Upper lobe of left lung (tissue), 4 donors: ENCODE data around the gene PAQR5.

Experiments
- EP300 ChIP-seq, 4 donors: sonication (generic); formaldehyde crosslinking; IDR thresholded peaks; one replicate each; pipeline ENCODE4 v1.5.1; 2017; ENCODE audit warnings: antibody characterized with exemption in 4 of 4, control low read depth in 2 of 4
- POLR2A ChIP-seq, 4 donors: fragments of 450-650 bp; IDR thresholded peaks; one replicate each; pipeline ENCODE4 v1.5.1; 2016 to 2017; ENCODE audit warnings: antibody characterized with exemption in 4 of 4, mild to moderate bottlenecking in 2 of 4
- POLR2AphosphoS5 ChIP-seq, 2 donors: sonication (generic); formaldehyde crosslinking; IDR thresholded peaks; one replicate each; pipeline ENCODE4 v1.5.1; 2017; ENCODE audit warnings: antibody characterized with exemption in 2 of 2
- TF ChIP-seq, protein P1 (sequence below), 6 experiments: fragments of 450-650 bp in 4 of 6; fragments of 200-600 bp in 2 of 6; sonication (generic) in 2 of 6; IDR thresholded peaks; one replicate each; pipeline ENCODE4 v1.5.1; 2016 to 2019; ENCODE audit warnings: antibody characterized with exemption in 6 of 6

DNA sequence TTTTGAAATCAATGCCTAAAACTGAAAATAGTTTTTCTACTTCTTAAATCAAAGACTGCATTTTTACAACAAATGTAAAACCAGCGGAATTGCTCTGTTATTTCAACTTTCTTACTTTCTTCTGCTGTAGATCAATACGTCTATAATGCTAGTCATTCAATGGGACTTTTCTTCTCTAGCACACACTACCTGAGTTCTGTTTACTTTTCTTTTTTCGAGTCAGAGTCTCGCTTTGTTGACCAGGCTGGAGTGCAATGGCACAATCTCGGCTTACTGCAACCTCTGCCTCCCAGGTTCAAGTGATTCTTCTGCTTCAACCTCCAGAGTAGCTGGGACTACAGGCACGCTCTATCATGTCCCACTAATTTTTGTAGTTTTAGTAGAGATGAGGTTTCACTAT, 74.7 kb downstream of the PAQR5 start:
- TF ChIP-seq, protein P1, sequence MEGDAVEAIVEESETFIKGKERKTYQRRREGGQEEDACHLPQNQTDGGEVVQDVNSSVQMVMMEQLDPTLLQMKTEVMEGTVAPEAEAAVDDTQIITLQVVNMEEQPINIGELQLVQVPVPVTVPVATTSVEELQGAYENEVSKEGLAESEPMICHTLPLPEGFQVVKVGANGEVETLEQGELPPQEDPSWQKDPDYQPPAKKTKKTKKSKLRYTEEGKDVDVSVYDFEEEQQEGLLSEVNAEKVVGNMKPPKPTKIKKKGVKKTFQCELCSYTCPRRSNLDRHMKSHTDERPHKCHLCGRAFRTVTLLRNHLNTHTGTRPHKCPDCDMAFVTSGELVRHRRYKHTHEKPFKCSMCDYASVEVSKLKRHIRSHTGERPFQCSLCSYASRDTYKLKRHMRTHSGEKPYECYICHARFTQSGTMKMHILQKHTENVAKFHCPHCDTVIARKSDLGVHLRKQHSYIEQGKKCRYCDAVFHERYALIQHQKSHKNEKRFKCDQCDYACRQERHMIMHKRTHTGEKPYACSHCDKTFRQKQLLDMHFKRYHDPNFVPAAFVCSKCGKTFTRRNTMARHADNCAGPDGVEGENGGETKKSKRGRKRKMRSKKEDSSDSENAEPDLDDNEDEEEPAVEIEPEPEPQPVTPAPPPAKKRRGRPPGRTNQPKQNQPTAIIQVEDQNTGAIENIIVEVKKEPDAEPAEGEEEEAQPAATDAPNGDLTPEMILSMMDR (IDR thresholded peaks at IDR 0.05), result no peak
- TF ChIP-seq POLR2A (IDR thresholded peaks at IDR 0.05), result no peak
- TF ChIP-seq EP300 (IDR thresholded peaks at IDR 0.05), result no peak
- no peak for TF ChIP-seq POLR2AphosphoS5 (IDR thresholded peaks at IDR 0.05)
